ENCODE results near the gene ILRUN.

ILRUN gene

DNA sequence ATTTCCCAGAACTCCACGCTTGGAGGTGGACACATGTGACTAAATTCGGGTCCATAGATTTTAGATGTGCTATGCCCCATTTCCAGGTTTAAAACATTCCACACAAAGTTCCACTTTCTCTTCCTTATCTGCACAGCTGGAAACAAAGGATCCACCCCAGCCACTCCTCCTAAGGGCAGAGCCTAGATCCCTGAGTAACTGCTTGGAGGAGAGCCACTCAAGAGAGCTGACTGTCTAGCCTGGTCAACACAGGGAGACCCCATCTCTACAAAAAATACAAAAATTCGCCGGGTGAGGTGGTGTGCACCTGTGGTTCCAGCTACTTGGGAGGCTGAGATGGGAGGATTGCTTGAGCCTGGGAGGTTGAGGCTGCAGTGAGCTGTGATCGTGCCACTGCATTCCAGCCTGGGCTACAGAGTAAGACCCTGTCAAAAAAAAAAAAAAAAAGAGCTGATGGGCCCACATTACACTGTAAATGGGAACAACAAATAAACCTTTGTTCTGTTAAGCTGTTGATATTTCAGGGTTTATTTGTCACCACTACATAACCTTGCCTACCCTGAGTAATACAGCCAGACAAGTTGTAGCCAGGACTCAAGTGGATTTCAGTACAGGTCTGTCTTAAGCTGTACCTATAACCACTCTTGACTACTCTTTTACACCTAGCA lies 35.0 kb upstream of the ILRUN start:
- TF ChIP-seq, protein P1, sequence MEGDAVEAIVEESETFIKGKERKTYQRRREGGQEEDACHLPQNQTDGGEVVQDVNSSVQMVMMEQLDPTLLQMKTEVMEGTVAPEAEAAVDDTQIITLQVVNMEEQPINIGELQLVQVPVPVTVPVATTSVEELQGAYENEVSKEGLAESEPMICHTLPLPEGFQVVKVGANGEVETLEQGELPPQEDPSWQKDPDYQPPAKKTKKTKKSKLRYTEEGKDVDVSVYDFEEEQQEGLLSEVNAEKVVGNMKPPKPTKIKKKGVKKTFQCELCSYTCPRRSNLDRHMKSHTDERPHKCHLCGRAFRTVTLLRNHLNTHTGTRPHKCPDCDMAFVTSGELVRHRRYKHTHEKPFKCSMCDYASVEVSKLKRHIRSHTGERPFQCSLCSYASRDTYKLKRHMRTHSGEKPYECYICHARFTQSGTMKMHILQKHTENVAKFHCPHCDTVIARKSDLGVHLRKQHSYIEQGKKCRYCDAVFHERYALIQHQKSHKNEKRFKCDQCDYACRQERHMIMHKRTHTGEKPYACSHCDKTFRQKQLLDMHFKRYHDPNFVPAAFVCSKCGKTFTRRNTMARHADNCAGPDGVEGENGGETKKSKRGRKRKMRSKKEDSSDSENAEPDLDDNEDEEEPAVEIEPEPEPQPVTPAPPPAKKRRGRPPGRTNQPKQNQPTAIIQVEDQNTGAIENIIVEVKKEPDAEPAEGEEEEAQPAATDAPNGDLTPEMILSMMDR (IDR thresholded peaks at IDR 0.05; ENCODE audit: insufficient read depth, low read length): no peak
- TF ChIP-seq SPI1 (IDR thresholded peaks at IDR 0.05; ENCODE audit: borderline replicate concordance, low read depth) (no peak), POLR2AphosphoS5 (IDR thresholded peaks at IDR 0.05; ENCODE audit: low read depth) (no peak), GABPA (IDR thresholded peaks at IDR 0.05; ENCODE audit: low read depth) (no peak)
- TF ChIP-seq, protein P2, sequence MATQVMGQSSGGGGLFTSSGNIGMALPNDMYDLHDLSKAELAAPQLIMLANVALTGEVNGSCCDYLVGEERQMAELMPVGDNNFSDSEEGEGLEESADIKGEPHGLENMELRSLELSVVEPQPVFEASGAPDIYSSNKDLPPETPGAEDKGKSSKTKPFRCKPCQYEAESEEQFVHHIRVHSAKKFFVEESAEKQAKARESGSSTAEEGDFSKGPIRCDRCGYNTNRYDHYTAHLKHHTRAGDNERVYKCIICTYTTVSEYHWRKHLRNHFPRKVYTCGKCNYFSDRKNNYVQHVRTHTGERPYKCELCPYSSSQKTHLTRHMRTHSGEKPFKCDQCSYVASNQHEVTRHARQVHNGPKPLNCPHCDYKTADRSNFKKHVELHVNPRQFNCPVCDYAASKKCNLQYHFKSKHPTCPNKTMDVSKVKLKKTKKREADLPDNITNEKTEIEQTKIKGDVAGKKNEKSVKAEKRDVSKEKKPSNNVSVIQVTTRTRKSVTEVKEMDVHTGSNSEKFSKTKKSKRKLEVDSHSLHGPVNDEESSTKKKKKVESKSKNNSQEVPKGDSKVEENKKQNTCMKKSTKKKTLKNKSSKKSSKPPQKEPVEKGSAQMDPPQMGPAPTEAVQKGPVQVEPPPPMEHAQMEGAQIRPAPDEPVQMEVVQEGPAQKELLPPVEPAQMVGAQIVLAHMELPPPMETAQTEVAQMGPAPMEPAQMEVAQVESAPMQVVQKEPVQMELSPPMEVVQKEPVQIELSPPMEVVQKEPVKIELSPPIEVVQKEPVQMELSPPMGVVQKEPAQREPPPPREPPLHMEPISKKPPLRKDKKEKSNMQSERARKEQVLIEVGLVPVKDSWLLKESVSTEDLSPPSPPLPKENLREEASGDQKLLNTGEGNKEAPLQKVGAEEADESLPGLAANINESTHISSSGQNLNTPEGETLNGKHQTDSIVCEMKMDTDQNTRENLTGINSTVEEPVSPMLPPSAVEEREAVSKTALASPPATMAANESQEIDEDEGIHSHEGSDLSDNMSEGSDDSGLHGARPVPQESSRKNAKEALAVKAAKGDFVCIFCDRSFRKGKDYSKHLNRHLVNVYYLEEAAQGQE (IDR thresholded peaks at IDR 0.05; ENCODE audit: insufficient replicate concordance, low read depth): no peak
- DNase-seq (ENCODE audit: low read depth in 1 of 2, low spot score in 1 of 2): no peak
- no peak overlapping the region for H3K4me3 ChIP-seq (replicated peaks; ENCODE audit: insufficient read depth, low read length)
- no peak overlapping the region for H3K27ac ChIP-seq (replicated peaks)
- no peaks in the 10 kb centered on the region for H3K27me3 ChIP-seq (ENCODE audit: insufficient read depth, poor library complexity, severe bottlenecking)

DNA sequence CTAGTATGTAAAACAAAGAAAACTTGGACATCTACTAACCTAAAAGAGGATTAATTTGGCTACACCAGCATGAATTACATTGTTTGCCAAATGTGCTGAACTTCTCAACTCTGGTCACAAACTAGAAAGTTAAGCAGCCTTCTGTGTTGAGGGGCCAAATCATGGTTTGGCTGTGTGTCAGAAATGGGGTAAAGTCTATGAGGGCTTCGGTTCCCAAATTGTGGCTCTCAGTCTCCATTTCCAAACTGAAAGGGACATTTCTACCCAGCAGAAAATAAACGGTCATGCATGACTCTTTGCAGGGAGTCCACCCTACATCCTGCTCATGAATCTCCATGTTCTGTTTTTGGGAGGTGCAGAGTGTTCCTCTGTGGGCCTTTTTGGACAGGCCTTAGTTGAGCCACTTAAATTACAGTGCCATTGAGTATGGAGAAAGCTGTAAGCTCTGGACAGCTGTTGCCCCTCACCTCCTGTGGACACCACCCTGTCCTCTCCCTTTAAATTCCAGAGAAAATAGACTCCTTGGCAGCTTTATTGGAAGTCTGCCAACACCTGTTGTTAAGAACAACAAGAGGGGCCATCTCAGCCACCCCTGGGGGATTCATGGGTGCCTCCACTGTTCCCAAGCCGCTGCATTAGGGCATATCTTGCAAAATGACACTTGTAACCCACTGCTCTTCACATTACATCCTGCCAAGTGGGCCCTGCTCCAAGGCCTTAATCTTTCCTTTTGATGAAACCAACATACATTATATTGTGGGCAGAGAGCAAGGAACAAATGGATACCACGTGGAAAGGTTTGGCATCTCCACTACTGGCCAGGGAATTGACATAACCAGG lies 33.3 kb upstream of the ILRUN start:
- no peaks in the 10 kb centered on the region for H3K27me3 ChIP-seq (ENCODE audit: insufficient read depth, poor library complexity, severe bottlenecking)
- H3K27ac ChIP-seq (replicated peaks): no peak overlapping the region
- TF ChIP-seq, protein P1 (IDR thresholded peaks at IDR 0.05; ENCODE audit: insufficient read depth, low read length): no peak
- DNase-seq (ENCODE audit: low read depth in 1 of 2, low spot score in 1 of 2): no peak
- no peak overlapping the region for H3K4me3 ChIP-seq (replicated peaks; ENCODE audit: insufficient read depth, low read length)

DNA sequence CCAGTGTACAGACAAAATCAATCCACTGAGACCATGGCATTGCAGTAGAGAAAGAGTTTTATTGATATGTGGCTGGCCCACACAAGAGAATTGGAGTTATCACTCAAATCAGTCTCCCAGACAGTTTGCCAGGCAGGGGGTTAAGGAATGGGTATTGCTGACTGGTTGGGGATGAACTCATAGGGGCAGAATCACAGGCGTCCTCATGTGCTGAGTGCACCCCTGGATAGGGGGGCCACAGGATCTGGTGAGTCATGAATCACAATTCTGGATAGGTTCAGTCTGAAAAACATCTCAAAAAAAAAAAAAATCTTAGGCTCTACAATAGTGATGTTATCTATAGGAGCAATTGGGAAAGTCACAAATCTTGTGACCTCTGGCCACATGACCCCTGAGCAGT lies 29.5 kb upstream of the ILRUN start:
- H3K27me3 ChIP-seq (ENCODE audit: insufficient read depth, poor library complexity, severe bottlenecking): no peaks in the 10 kb centered on the region
- H3K27ac ChIP-seq (replicated peaks): no peak overlapping the region
- no peak for DNase-seq (ENCODE audit: low read depth in 1 of 2, low spot score in 1 of 2)
- TF ChIP-seq, protein P2 (IDR thresholded peaks at IDR 0.05; ENCODE audit: insufficient replicate concordance, low read depth): no peak
- TF ChIP-seq, protein P1 (IDR thresholded peaks at IDR 0.05; ENCODE audit: insufficient read depth, low read length): no peak
- no peak for TF ChIP-seq POLR2AphosphoS5 (IDR thresholded peaks at IDR 0.05; ENCODE audit: low read depth)
- no peak overlapping the region for H3K4me3 ChIP-seq (replicated peaks; ENCODE audit: insufficient read depth, low read length)
